Measurements from ENCODE around the gene PCDH1. TPM values are rescaled to one million over a fixed set of nuclear protein-coding genes. Genes with fewer than 3 reads are reported as not detected.

Gene PCDH1
- total RNA-seq, 1 donor: 2.8 TPM

- Histone ChIP-seq H3K4me1 (ENCODE audit: insufficient read depth, low read length) (peaks cover under 1% of the 10 kb centered on the region), H3K4me3 (ENCODE audit: low read length) (no peak overlapping the region), H3K9me3 (ENCODE audit: low read depth, low read length) (no peaks in the 10 kb centered on the region), H3K27me3 (ENCODE audit: insufficient read depth, low read length) (peaks cover 31% of the 10 kb centered on the region)
These were observed 7.3 kb downstream of the PCDH1 start for GRCh38 chr5:141870871-141871270.

- Histone ChIP-seq H3K9me3 (ENCODE audit: low read depth, low read length) (no peaks in the 10 kb centered on the region), H3K4me3 (ENCODE audit: low read length) (no peak overlapping the region), H3K27me3 (ENCODE audit: insufficient read depth, low read length) (peaks cover 25% of the 10 kb centered on the region), H3K4me1 (ENCODE audit: insufficient read depth, low read length) (no peaks in the 10 kb centered on the region)
These were observed 8.0 kb downstream of the PCDH1 start for GRCh38 chr5:141870228-141870627.

- H3K27me3 ChIP-seq (ENCODE audit: insufficient read depth, low read length): peaks cover 18% of the 10 kb centered on the region
- no peaks in the 10 kb centered on the region for H3K9me3 ChIP-seq (ENCODE audit: low read depth, low read length)
These were observed 8.7 kb downstream of the PCDH1 start for GRCh38 chr5:141869514-141869913.

GRCh38 chr5:141869040-141869439 lies 9.2 kb downstream of the PCDH1 start:
- Histone ChIP-seq H3K9me3 (ENCODE audit: low read depth, low read length) (no peaks in the 10 kb centered on the region), H3K4me3 (ENCODE audit: low read length) (no peak overlapping the region), H3K4me1 (ENCODE audit: insufficient read depth, low read length) (no peaks in the 10 kb centered on the region), H3K27me3 (ENCODE audit: insufficient read depth, low read length) (peaks cover 13% of the 10 kb centered on the region)

More at GRCh38 chr5:141869514-141869913, 8.7 kb downstream of the PCDH1 start:
- Histone ChIP-seq H3K4me3 (ENCODE audit: low read length) (no peak overlapping the region), H3K4me1 (ENCODE audit: insufficient read depth, low read length) (no peaks in the 10 kb centered on the region)

- Histone ChIP-seq H3K4me1 (ENCODE audit: insufficient read depth, low read length) (no peaks in the 10 kb centered on the region), H3K27me3 (ENCODE audit: insufficient read depth, low read length) (peaks cover 9% of the 10 kb centered on the region), H3K9me3 (ENCODE audit: low read depth, low read length) (no peaks in the 10 kb centered on the region), H3K4me3 (ENCODE audit: low read length) (no peak overlapping the region)
These were observed 9.7 kb downstream of the PCDH1 start for GRCh38 chr5:141868541-141868940.

GRCh38 chr5:141867651-141868050 lies 10.6 kb downstream of the PCDH1 start:
- no peak overlapping the region for H3K4me3 ChIP-seq (ENCODE audit: low read length)
- H3K4me1 ChIP-seq (ENCODE audit: insufficient read depth, low read length): no peaks in the 10 kb centered on the region
- H3K27me3 ChIP-seq (ENCODE audit: insufficient read depth, low read length): peaks cover 9% of the 10 kb centered on the region
- H3K9me3 ChIP-seq (ENCODE audit: low read depth, low read length): no peaks in the 10 kb centered on the region

GRCh38 chr5:141867139-141867538 lies 11.1 kb downstream of the PCDH1 start:
- H3K4me3 ChIP-seq (ENCODE audit: low read length): no peak overlapping the region
- H3K27me3 ChIP-seq (ENCODE audit: insufficient read depth, low read length): peaks cover 5% of the 10 kb centered on the region
- H3K4me1 ChIP-seq (ENCODE audit: insufficient read depth, low read length): no peaks in the 10 kb centered on the region
- H3K9me3 ChIP-seq (ENCODE audit: low read depth, low read length): no peaks in the 10 kb centered on the region

GRCh38 chr5:141866096-141866495 lies 12.1 kb downstream of the PCDH1 start:
- no peaks in the 10 kb centered on the region for H3K27me3 ChIP-seq (ENCODE audit: insufficient read depth, low read length)

GRCh38 chr5:141865406-141865805 lies 12.8 kb downstream of the PCDH1 start:
- no peaks in the 10 kb centered on the region for H3K4me1 ChIP-seq (ENCODE audit: insufficient read depth, low read length)
- no peak overlapping the region for H3K4me3 ChIP-seq (ENCODE audit: low read length)
- no peaks in the 10 kb centered on the region for H3K9me3 ChIP-seq (ENCODE audit: low read depth, low read length)
- no peaks in the 10 kb centered on the region for H3K27me3 ChIP-seq (ENCODE audit: insufficient read depth, low read length)

More at GRCh38 chr5:141866096-141866495, 12.1 kb downstream of the PCDH1 start:
- no peaks in the 10 kb centered on the region for H3K9me3 ChIP-seq (ENCODE audit: low read depth, low read length)
- no peaks in the 10 kb centered on the region for H3K4me1 ChIP-seq (ENCODE audit: insufficient read depth, low read length)
- no peak overlapping the region for H3K4me3 ChIP-seq (ENCODE audit: low read length)

GRCh38 chr5:141864371-141865370 lies 13.5 kb downstream of the PCDH1 start:
- H3K4me3 ChIP-seq (ENCODE audit: low read length): no peak overlapping the region
- no peaks in the 10 kb centered on the region for H3K4me1 ChIP-seq (ENCODE audit: insufficient read depth, low read length)
- H3K9me3 ChIP-seq (ENCODE audit: low read depth, low read length): no peaks in the 10 kb centered on the region
- H3K27me3 ChIP-seq (ENCODE audit: insufficient read depth, low read length): no peaks in the 10 kb centered on the region

GRCh38 chr5:141863569-141864178 lies 14.5 kb downstream of the PCDH1 start:
- H3K9me3 ChIP-seq (ENCODE audit: low read depth, low read length): no peaks in the 10 kb centered on the region
- no peaks in the 10 kb centered on the region for H3K4me1 ChIP-seq (ENCODE audit: insufficient read depth, low read length)
- H3K4me3 ChIP-seq (ENCODE audit: low read length): no peak overlapping the region
- no peaks in the 10 kb centered on the region for H3K27me3 ChIP-seq (ENCODE audit: insufficient read depth, low read length)

- H3K27me3 ChIP-seq (ENCODE audit: insufficient read depth, low read length): no peaks in the 10 kb centered on the region
- H3K9me3 ChIP-seq (ENCODE audit: low read depth, low read length): no peaks in the 10 kb centered on the region
- H3K4me3 ChIP-seq (ENCODE audit: low read length): no peak overlapping the region
- H3K4me1 ChIP-seq (ENCODE audit: insufficient read depth, low read length): no peaks in the 10 kb centered on the region
These were observed 15.2 kb downstream of the PCDH1 start for GRCh38 chr5:141862936-141863543.

- H3K4me1 ChIP-seq (ENCODE audit: insufficient read depth, low read length): no peaks in the 10 kb centered on the region
- H3K27me3 ChIP-seq (ENCODE audit: insufficient read depth, low read length): no peaks in the 10 kb centered on the region
- H3K9me3 ChIP-seq (ENCODE audit: low read depth, low read length): no peaks in the 10 kb centered on the region
- no peak overlapping the region for H3K4me3 ChIP-seq (ENCODE audit: low read length)
These were observed 17.0 kb downstream of the PCDH1 start for GRCh38 chr5:141861194-141861593.

GRCh38 chr5:141858079-141858765 lies 20.0 kb downstream of the PCDH1 start:
- H3K9me3 ChIP-seq (ENCODE audit: low read depth, low read length): no peaks in the 10 kb centered on the region
- no peaks in the 10 kb centered on the region for H3K27me3 ChIP-seq (ENCODE audit: insufficient read depth, low read length)
- H3K4me3 ChIP-seq (ENCODE audit: low read length): no peak overlapping the region
- H3K4me1 ChIP-seq (ENCODE audit: insufficient read depth, low read length): no peaks in the 10 kb centered on the region

GRCh38 chr5:141857226-141857625 lies 21.0 kb downstream of the PCDH1 start:
- Histone ChIP-seq H3K27me3 (ENCODE audit: insufficient read depth, low read length) (no peaks in the 10 kb centered on the region), H3K4me3 (ENCODE audit: low read length) (no peak overlapping the region), H3K9me3 (ENCODE audit: low read depth, low read length) (no peaks in the 10 kb centered on the region), H3K4me1 (ENCODE audit: insufficient read depth, low read length) (no peaks in the 10 kb centered on the region)
